ENCODE measurements around the gene WDFY4. TPM values are rescaled to one million over a fixed set of nuclear protein-coding genes. Genes with fewer than 3 reads are reported as not detected.

WDFY4 gene
- total RNA-seq, 1 donor from 2014 or later: 33.8 TPM

DNA sequence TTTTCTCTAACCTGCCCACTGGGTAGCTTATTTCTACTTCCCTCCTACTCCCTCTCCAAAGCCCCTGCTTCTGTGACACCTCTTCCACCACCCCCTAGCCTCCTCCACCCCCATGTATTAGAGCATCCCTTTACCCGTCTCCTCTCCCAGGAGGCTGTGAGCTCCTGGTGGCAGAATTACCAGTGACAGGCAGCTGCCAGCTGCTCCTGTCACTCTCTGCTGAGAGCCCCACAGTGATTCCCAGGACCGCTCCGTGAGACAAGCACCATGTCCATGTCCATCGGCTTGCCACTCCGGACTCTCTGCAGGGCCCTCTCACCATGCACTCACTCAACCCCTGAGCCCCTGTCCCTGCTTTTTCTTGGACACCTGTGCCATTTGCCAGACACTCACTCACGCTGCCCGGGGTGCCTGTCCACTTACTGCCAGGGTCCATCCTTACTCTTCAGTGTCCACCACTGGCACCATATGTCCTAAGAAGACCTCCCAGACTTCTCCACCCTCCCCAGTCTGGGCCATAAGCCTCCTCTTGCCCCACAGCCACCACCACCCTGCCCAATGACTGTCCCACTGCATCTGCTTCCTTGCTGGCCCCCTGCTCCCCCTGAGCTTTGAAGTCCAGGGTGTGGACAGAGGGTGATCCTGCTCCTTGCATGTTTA is 9.8 kb downstream of the WDFY4 start:
- H3K4me1 ChIP-seq: no peaks in the 10 kb centered on the region
- no peaks in the 10 kb centered on the region for H3K36me3 ChIP-seq
- no peaks in the 10 kb centered on the region for H3K27me3 ChIP-seq
- TF ChIP-seq, protein P1, sequence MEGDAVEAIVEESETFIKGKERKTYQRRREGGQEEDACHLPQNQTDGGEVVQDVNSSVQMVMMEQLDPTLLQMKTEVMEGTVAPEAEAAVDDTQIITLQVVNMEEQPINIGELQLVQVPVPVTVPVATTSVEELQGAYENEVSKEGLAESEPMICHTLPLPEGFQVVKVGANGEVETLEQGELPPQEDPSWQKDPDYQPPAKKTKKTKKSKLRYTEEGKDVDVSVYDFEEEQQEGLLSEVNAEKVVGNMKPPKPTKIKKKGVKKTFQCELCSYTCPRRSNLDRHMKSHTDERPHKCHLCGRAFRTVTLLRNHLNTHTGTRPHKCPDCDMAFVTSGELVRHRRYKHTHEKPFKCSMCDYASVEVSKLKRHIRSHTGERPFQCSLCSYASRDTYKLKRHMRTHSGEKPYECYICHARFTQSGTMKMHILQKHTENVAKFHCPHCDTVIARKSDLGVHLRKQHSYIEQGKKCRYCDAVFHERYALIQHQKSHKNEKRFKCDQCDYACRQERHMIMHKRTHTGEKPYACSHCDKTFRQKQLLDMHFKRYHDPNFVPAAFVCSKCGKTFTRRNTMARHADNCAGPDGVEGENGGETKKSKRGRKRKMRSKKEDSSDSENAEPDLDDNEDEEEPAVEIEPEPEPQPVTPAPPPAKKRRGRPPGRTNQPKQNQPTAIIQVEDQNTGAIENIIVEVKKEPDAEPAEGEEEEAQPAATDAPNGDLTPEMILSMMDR (IDR thresholded peaks at IDR 0.05): no peak
- no peaks in the 10 kb centered on the region for H3K9me3 ChIP-seq
- no peak overlapping the region for H3K27ac ChIP-seq
- intact Hi-C loops (cut with DNase I): no loop called here
- no peak for DNase-seq (ENCODE audit: low spot score in 2 of 2)
- H3K4me3 ChIP-seq: no peak overlapping the region

DNA sequence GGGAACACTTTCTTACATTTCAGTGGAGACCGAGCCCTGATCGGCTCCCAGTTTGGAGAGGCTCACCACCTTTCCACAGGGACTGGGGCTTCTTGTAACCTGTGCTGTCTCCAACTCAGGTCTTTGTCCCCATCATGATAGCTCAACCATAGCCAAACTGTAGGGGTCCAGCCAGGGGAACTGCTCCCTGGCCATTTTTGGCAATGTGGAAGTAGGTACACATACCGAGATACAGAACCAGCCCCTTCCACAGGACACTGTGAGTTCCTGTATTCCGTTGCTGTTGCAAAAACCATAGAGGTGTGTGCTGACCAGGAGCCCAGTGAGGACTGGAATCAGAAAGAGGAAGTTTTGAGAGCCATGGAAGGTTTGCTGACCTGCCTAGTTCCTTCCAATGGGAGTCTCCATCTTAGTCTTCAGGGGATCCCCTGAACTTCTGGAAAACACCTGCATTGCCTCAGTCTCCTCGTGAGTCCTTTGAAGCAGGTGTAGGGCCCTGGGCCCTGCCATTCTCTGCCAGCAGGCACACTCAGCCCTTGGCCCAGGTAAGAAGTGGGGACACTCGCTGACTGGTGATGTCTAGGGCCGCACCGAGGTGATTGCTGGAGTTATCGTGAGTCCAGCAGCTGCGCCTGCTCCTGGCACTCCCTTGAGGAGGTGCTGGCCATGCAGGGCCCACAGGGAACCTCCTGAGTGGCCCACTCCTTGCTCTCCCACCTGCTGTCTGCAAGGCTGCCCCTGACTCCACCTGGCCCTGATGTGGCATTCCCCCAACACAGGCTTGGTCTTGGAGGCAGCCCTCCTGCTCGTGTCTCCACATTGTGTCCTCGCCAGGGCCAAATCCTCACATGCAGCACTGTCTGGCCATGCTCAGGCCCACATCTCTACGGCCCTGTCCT is 11.2 kb downstream of the WDFY4 start:
- Histone ChIP-seq H3K36me3 (no peaks in the 10 kb centered on the region), H3K27ac (no peak overlapping the region), H3K4me1 (no peaks in the 10 kb centered on the region), H3K27me3 (no peaks in the 10 kb centered on the region), H3K4me3 (no peak overlapping the region), H3K9me3 (no peaks in the 10 kb centered on the region)
- DNase-seq (ENCODE audit: low spot score in 2 of 2): no peak
- TF ChIP-seq, protein P1 (IDR thresholded peaks at IDR 0.05): no peak
- intact Hi-C loops (cut with DNase I): no loop called here

DNA sequence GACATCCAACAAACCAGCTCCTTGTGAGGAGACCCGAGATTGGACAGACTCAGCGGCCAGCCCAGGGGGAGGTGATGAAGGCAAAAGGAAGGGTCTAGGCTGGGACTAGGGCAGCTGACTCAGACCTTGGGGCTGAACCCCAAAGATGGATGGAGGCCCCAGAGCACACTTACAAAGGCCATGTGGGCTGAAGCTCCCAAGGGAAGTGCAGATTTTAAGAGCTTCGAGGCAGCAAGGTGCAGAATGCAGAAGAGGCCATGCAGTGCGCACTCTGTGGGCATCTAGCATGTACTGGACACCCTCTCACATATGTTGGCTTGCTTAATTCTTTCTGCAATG is 11.8 kb downstream of the WDFY4 start:
- Histone ChIP-seq H3K36me3 (no peaks in the 10 kb centered on the region), H3K27me3 (no peaks in the 10 kb centered on the region), H3K4me3 (no peak overlapping the region), H3K27ac (no peak overlapping the region), H3K4me1 (no peaks in the 10 kb centered on the region), H3K9me3 (no peaks in the 10 kb centered on the region)
- TF ChIP-seq, protein P1 (IDR thresholded peaks at IDR 0.05): no peak
- no peak for DNase-seq (ENCODE audit: low spot score in 2 of 2)
- intact Hi-C loops (cut with DNase I): no loop called here

DNA sequence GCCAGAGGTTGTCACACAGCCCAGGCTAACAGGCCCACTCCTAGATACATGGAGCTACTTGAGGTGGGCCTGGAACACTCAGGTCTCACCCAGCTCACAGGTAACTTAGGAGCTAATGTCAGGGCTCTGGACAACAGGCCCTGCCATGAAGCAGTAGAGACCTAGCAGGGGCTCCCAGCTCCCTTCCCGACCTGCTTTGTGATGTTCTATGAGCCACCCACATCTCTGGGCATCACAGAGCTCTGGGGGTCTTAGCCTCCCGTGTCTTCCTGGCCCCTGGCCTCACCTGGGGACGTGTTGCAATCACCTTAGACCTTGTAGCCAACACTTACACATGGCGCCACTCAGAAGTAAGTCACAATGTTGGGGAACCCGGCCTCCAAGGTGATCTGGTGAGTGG is 12.4 kb downstream of the WDFY4 start:
- no peak for DNase-seq (ENCODE audit: low spot score in 2 of 2)
- no peak overlapping the region for H3K27ac ChIP-seq

DNA sequence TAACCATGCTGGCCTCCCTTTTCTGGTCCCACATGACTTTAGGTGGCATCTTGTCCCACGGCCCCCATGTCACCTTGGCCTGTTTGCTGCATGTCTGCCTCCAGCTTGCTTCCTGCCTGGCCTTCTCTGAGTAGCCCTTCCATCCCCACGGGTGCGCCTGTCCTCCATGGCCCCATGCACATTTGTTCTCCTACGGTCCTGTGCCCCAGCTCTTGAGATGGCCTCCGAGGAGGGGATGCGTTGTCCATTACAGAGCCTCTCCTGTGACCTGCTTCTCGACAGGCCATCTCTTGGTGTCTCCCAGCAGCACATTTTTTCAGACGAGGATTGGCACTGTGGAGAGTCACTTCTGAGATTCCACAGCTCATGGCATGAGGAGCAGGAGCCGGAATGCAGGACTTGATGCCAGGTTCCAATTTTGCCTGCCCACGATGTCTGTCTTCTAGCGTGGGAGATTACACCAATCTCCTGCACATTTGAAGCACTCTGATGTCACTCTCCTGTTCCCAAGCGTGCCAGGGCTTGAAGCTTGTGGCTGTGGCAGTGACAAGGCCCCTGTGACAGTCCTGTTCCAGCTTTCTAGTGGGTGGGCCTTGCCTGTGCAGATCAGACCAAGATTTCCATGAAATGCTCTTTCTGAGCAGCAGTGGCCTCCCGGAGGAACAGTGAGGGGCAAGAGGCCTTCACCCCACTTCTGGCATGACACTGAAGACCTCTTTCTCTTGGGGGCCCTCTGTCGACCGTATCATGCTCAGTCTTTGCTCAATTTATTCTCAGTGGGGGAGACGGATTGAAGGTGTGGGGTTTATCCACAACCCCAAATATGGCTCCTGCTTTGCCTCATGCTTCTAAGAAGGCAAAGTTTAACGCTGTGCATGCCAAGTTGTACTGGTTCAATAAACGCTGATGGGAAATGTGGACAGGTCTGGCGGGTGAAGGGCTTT is 13.4 kb downstream of the WDFY4 start:
- H3K9me3 ChIP-seq: no peaks in the 10 kb centered on the region
- TF ChIP-seq, protein P1 (IDR thresholded peaks at IDR 0.05): no peak
- no peak for DNase-seq (ENCODE audit: low spot score in 2 of 2)
- H3K27ac ChIP-seq: no peak overlapping the region
- no peaks in the 10 kb centered on the region for H3K36me3 ChIP-seq
- H3K27me3 ChIP-seq: no peaks in the 10 kb centered on the region
- H3K4me1 ChIP-seq: no peaks in the 10 kb centered on the region
- no peak overlapping the region for H3K4me3 ChIP-seq
- intact Hi-C loops (cut with DNase I): no loop called here

More for the DNA sequence above, 12.4 kb downstream of the WDFY4 start:
- Histone ChIP-seq H3K9me3 (no peaks in the 10 kb centered on the region), H3K36me3 (no peaks in the 10 kb centered on the region), H3K27me3 (no peaks in the 10 kb centered on the region), H3K4me3 (no peak overlapping the region), H3K4me1 (no peaks in the 10 kb centered on the region)
- TF ChIP-seq, protein P1 (IDR thresholded peaks at IDR 0.05): no peak
- intact Hi-C loops (cut with DNase I): no loop called here
